T-helper 1 cell treated with Interleukin-12 subunit alpha and Interleukin-12 subunit beta and Interleukin-4 antibody, amounts not matched to agents 30 μg/mL and 1 μg/mL, for 36 hours (primary cell): Measurements from ENCODE around the gene SNRPB.

Source experiments
- H3K27ac Mint-ChIP-seq: one replicate; pipeline ENCODE4 v1.8.0; 2021; ENCODE audit warnings: mild to moderate bottlenecking, mixed read lengths
- H3K27me3 Mint-ChIP-seq: one replicate; pipeline ENCODE4 v1.8.0; 2021; ENCODE audit warnings: low read depth, mixed read lengths
- H3K36me3 Mint-ChIP-seq: one replicate; pipeline ENCODE4 v1.8.0; 2021; ENCODE audit warnings: low read depth, mixed read lengths
- H3K4me1 Mint-ChIP-seq: one replicate; pipeline ENCODE4 v1.8.0; 2021; ENCODE audit warnings: low read depth, mixed read lengths
- H3K4me3 Mint-ChIP-seq: one replicate; pipeline ENCODE4 v1.8.0; 2021; ENCODE audit warnings: mild to moderate bottlenecking, moderate library complexity, mixed read lengths
- H3K9me3 Mint-ChIP-seq: one replicate; pipeline ENCODE4 v1.8.0; 2021; ENCODE audit warnings: mixed read lengths

SNRPB gene

GRCh38 chr20:2420510-2420909 is 50.1 kb downstream of the SNRPB start:
- Mint-ChIP-seq H3K4me1 (no peaks in the 10 kb centered on the region), H3K4me3 (no peak overlapping the region), H3K36me3 (no peaks in the 10 kb centered on the region), H3K27ac (no peak overlapping the region), H3K9me3 (no peaks in the 10 kb centered on the region), H3K27me3 (peaks cover 17% of the 10 kb centered on the region)

GRCh38 chr20:2418388-2418787 is 52.2 kb downstream of the SNRPB start:
- H3K4me1 Mint-ChIP-seq, result no peaks in the 10 kb centered on the region
- no peak overlapping the region for H3K27ac Mint-ChIP-seq
- peaks cover 18% of the 10 kb centered on the region for H3K27me3 Mint-ChIP-seq
- H3K4me3 Mint-ChIP-seq, result no peak overlapping the region
- H3K9me3 Mint-ChIP-seq, result no peaks in the 10 kb centered on the region
- H3K36me3 Mint-ChIP-seq, result no peaks in the 10 kb centered on the region

- H3K9me3 Mint-ChIP-seq, result no peaks in the 10 kb centered on the region
- H3K27me3 Mint-ChIP-seq, result peaks cover 25% of the 10 kb centered on the region
- no peaks in the 10 kb centered on the region for H3K4me1 Mint-ChIP-seq
- H3K36me3 Mint-ChIP-seq, result no peaks in the 10 kb centered on the region
- no peak overlapping the region for H3K27ac Mint-ChIP-seq
- H3K4me3 Mint-ChIP-seq, result no peak overlapping the region
These were observed 53.4 kb downstream of the SNRPB start for GRCh38 chr20:2417213-2417541.

- H3K9me3 Mint-ChIP-seq, result no peaks in the 10 kb centered on the region
- H3K27ac Mint-ChIP-seq, result no peak overlapping the region
- H3K36me3 Mint-ChIP-seq, result no peaks in the 10 kb centered on the region
- H3K27me3 Mint-ChIP-seq, result peaks cover 28% of the 10 kb centered on the region
- no peak overlapping the region for H3K4me3 Mint-ChIP-seq
- H3K4me1 Mint-ChIP-seq, result no peaks in the 10 kb centered on the region
These were observed 53.9 kb downstream of the SNRPB start for GRCh38 chr20:2416541-2417212.
